WTC11 (cell line): ENCODE measurements around the gene OBSL1. TPM values are rescaled to one million over a fixed set of nuclear protein-coding genes. Genes with fewer than 3 reads are reported as not detected.

Source experiments
- ATAC-seq: fragments of 200-7000 bp; cut with Tn5 transposase; 2 replicates; pipeline ENCODE4 v1.10.0; 2021; ENCODE audit warnings: mild to moderate bottlenecking, moderate library complexity
- CTCF ChIA-PET: fragments of 300-600 bp; sonication (Branson Sonifier 250); formaldehyde crosslinking; loops from one replicate; lab custom pipeline; 2021; ENCODE audit warnings: antibody characterized with exemption; lab: Charles Lee
- POLR2A ChIA-PET: fragments of 350-600 bp; sonication (Branson Sonifier 250); formaldehyde crosslinking; loops from one replicate; lab custom pipeline; 2021; ENCODE audit warnings: antibody characterized with exemption; lab: Charles Lee
- DNase-seq: peaks from one replicate; pipeline ENCODE4 v3.0.0; 2021; ENCODE audit warnings: low spot score
- H3K27ac Mint-ChIP-seq: 2 replicates; pipeline ENCODE4 v1.8.0; 2021; ENCODE audit warnings: mixed read lengths
- H3K27me3 Mint-ChIP-seq: 2 replicates; pipeline ENCODE4 v1.8.0; 2021; ENCODE audit warnings: low read depth, mild to moderate bottlenecking, moderate library complexity, mixed read lengths
- H3K36me3 Mint-ChIP-seq: 2 replicates; pipeline ENCODE4 v1.8.0; 2021; ENCODE audit warnings: mixed read lengths
- H3K4me1 Mint-ChIP-seq: 2 replicates; pipeline ENCODE4 v1.8.0; 2022; ENCODE audit warnings: mixed read lengths
- H3K4me3 Mint-ChIP-seq: 2 replicates; pipeline ENCODE4 v1.8.0; 2021; ENCODE audit warnings: mild to moderate bottlenecking, moderate library complexity, mixed read lengths
- H3K9me3 Mint-ChIP-seq: 2 replicates; pipeline ENCODE4 v1.8.0; 2021; ENCODE audit warnings: mixed read lengths
- FOXJ3 ChIP-seq: sonication (generic); formaldehyde crosslinking; IDR thresholded peaks from 2 replicates; pipeline ENCODE4 v1.9.0; 2021; ENCODE audit warnings: missing genetic modification reagents, mild to moderate bottlenecking, borderline replicate concordance
- FOXK1 ChIP-seq: sonication (generic); formaldehyde crosslinking; IDR thresholded peaks from 2 replicates; pipeline ENCODE4 v1.8.0; 2022; ENCODE audit warnings: mild to moderate bottlenecking, moderate library complexity, missing genetic modification reagents
- FOXP1 ChIP-seq: sonication (generic); formaldehyde crosslinking; IDR thresholded peaks from 2 replicates; pipeline ENCODE4 v1.8.0; 2022; ENCODE audit warnings: missing genetic modification reagents, mild to moderate bottlenecking, moderate library complexity, borderline replicate concordance
- IRF2 ChIP-seq: sonication (generic); formaldehyde crosslinking; IDR thresholded peaks from 2 replicates; pipeline ENCODE4 v1.8.0; 2022; ENCODE audit warnings: low read depth, missing genetic modification reagents, borderline replicate concordance
- JAZF1 ChIP-seq: fragments of 250-450 bp; sonication (Bioruptor Pico); IDR thresholded peaks from 2 replicates; pipeline ENCODE4 v1.9.0; 2021; ENCODE audit warnings: moderate library complexity, mild to moderate bottlenecking, inconsistent platforms
- MYBL2 ChIP-seq: sonication (generic); formaldehyde crosslinking; IDR thresholded peaks from 2 replicates; pipeline ENCODE4 v1.8.1; 2023; ENCODE audit warnings: mild to moderate bottlenecking, moderate library complexity, missing genetic modification reagents
- TEAD4 ChIP-seq: sonication (generic); formaldehyde crosslinking; IDR thresholded peaks from 2 replicates; pipeline ENCODE4 v1.8.0; 2022; ENCODE audit warnings: mild to moderate bottlenecking, missing genetic modification reagents
- TP53 ChIP-seq: sonication (generic); formaldehyde crosslinking; IDR thresholded peaks from 2 replicates; pipeline ENCODE4 v1.8.1; 2023; ENCODE audit warnings: mild to moderate bottlenecking, missing genetic modification reagents
- ZNF138 ChIP-seq: sonication (generic); formaldehyde crosslinking; conservative IDR thresholded peaks from 2 replicates; pipeline ENCODE4 v1.8.1; 2022; ENCODE audit warnings: mild to moderate bottlenecking, moderate library complexity, missing genetic modification reagents
- ZNF232 ChIP-seq: sonication (generic); formaldehyde crosslinking; IDR thresholded peaks from 2 replicates; pipeline ENCODE4 v1.8.0; 2022; ENCODE audit warnings: mild to moderate bottlenecking, missing genetic modification reagents
- ZNF263 ChIP-seq: sonication (generic); formaldehyde crosslinking; IDR thresholded peaks from 2 replicates; pipeline ENCODE4 v1.8.1; 2022; ENCODE audit warnings: low read depth, mild to moderate bottlenecking, moderate library complexity, missing genetic modification reagents
- ZNF423 ChIP-seq: fragments of 250-450 bp; sonication (Bioruptor Pico); IDR thresholded peaks from 2 replicates; pipeline ENCODE4 v2.1.2; 2022; ENCODE audit warnings: mild to moderate bottlenecking, moderate library complexity
- ZNF671 ChIP-seq: fragments of 250-450 bp; sonication (Bioruptor Pico); IDR thresholded peaks from 2 replicates; pipeline ENCODE4 v1.8.0; 2021; ENCODE audit warnings: mild to moderate bottlenecking
- total RNA-seq: library from RNA; stranded (reverse); gene quantifications from 3 replicates; pipeline ENCODE4 v1.2.3, GENCODE V29; 2021
- TF ChIP-seq, protein P1 (sequence below): fragments of 250-450 bp; sonication (Bioruptor Pico); IDR thresholded peaks from 2 replicates; pipeline ENCODE4 v1.9.0; 2021; ENCODE audit warnings: mild to moderate bottlenecking
- TF ChIP-seq, protein P2 (sequence below): sonication (generic); formaldehyde crosslinking; IDR thresholded peaks from 2 replicates; pipeline ENCODE4 v1.8.0; 2023; ENCODE audit warnings: mild to moderate bottlenecking, missing genetic modification reagents
- TF ChIP-seq, protein P3 (sequence below): sonication (generic); formaldehyde crosslinking; IDR thresholded peaks from 2 replicates; pipeline ENCODE4 v1.8.1; 2023; ENCODE audit warnings: mild to moderate bottlenecking, missing genetic modification reagents
- TF ChIP-seq, protein P4 (sequence below): sonication (generic); formaldehyde crosslinking; IDR thresholded peaks from 2 replicates; pipeline ENCODE4 v1.8.1; 2022; ENCODE audit warnings: mild to moderate bottlenecking, moderate library complexity, missing genetic modification reagents
- TF ChIP-seq, protein P5 (sequence below): sonication (generic); formaldehyde crosslinking; IDR thresholded peaks from 2 replicates; pipeline ENCODE4 v1.8.1; 2023; ENCODE audit warnings: mild to moderate bottlenecking, missing genetic modification reagents, borderline replicate concordance
- TF ChIP-seq, protein P6 (sequence below): sonication (generic); formaldehyde crosslinking; IDR thresholded peaks from 2 replicates; pipeline ENCODE4 v1.8.1; 2022; ENCODE audit warnings: low read depth, missing genetic modification reagents, borderline replicate concordance
- TF ChIP-seq, protein P7 (sequence below): sonication (generic); formaldehyde crosslinking; IDR thresholded peaks from 2 replicates; pipeline ENCODE4 v1.8.1; 2022; ENCODE audit warnings: mild to moderate bottlenecking, missing genetic modification reagents, moderate library complexity, borderline replicate concordance
- TF ChIP-seq, protein P8 (sequence below): sonication (generic); formaldehyde crosslinking; IDR thresholded peaks from 2 replicates; pipeline ENCODE4 v1.8.0; 2022; ENCODE audit warnings: mild to moderate bottlenecking, missing genetic modification reagents

The OBSL1 gene
- total RNA-seq, 1 experiment from 2014 or later = 159 TPM

DNA sequence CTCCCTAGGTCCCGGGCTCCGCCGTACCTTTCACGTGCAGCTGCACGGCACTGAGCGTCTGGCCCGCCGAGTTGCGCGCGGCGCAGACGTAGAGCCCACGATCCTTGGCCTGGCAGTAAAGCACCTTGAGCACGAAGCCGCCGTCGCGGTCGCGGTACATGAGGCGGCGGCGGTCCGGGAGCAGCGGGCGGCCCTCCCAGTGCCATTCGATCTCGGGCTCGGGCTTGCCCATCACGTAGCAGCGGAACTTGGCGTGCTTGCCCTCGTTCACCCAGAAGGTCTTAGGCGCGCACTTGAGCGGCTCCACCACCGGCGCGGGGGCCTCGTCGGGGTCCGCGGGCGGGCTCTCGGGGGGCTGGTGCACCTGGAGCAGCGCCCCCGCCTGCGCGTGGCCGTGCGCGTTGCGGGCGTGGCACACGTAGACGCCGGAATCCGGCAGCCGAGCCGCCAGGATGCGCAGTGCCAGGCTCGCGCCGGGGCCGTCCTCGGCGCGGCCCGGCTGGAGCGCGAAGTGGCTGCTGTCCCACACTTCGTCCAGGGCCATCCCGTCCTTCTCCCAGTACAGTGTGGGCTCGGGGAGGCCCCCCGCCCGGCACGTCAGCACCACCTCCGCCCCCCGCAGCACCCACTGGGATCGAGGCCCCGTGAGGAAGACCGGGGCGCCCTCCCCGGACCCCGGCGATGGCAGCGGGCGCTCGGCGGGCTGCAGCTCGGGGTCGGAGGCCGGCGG is 980 bp downstream of the OBSL1 start:
- peaks cover 62% of the 10 kb centered on the region for H3K4me1 Mint-ChIP-seq
- peaks cover 17% of the 10 kb centered on the region for H3K27me3 Mint-ChIP-seq
- ATAC-seq (peak; percentile 1), DNase-seq (peak; percentile 44)
- no peak overlapping the region for H3K27ac Mint-ChIP-seq
- no peaks in the 10 kb centered on the region for H3K9me3 Mint-ChIP-seq
- ChIA-PET POLR2A (interaction anchor here (1.5 to 1.9 kb wide), 4 partner anchors 9 to 33 kb away, joined by 3 to 29 read pairs (median 16); partner anchors contain the start of gene STK11IP), CTCF (interaction anchor here (0.5 to 4.8 kb wide), 8 partner anchors 9 to 75 kb away, joined by 3 to 66 read pairs (median 8); partner anchors contain the start of genes CHPF and STK11IP)
- H3K4me3 Mint-ChIP-seq = peak overlapping the region; percentile 73
- H3K36me3 Mint-ChIP-seq = peaks cover 35% of the 10 kb centered on the region
- TF ChIP-seq FOXP1 (CRISPR knock-in tag) (peak; percentile 92), IRF2 (CRISPR knock-in tag) (0 out of 2 replicates have a peak, but pooled peaks have one; percentile 28), ZNF138 (CRISPR knock-in tag) (peak; percentile 47; the same call in 1 of the 2 replicates), ZNF423 (no peak), ZNF671 (CRISPR knock-in tag) (no peak), MYBL2 (peak; percentile 86), ZNF232 (CRISPR knock-in tag) (no peak), JAZF1 (CRISPR knock-in tag) (no peak), FOXJ3 (no peak), TEAD4 (no peak), FOXK1 (CRISPR knock-in tag) (0 out of 2 replicates have a peak, but pooled peaks have one; percentile 35), ZNF263 (CRISPR knock-in tag) (no peak; the same call in none of the 2 replicates), TP53 (peak; percentile 17; the same call in 1 of the 2 replicates)
- TF ChIP-seq, protein P1, sequence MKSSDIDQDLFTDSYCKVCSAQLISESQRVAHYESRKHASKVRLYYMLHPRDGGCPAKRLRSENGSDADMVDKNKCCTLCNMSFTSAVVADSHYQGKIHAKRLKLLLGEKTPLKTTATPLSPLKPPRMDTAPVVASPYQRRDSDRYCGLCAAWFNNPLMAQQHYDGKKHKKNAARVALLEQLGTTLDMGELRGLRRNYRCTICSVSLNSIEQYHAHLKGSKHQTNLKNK (CRISPR knock-in tag) = no peak
- TF ChIP-seq, protein P2, sequence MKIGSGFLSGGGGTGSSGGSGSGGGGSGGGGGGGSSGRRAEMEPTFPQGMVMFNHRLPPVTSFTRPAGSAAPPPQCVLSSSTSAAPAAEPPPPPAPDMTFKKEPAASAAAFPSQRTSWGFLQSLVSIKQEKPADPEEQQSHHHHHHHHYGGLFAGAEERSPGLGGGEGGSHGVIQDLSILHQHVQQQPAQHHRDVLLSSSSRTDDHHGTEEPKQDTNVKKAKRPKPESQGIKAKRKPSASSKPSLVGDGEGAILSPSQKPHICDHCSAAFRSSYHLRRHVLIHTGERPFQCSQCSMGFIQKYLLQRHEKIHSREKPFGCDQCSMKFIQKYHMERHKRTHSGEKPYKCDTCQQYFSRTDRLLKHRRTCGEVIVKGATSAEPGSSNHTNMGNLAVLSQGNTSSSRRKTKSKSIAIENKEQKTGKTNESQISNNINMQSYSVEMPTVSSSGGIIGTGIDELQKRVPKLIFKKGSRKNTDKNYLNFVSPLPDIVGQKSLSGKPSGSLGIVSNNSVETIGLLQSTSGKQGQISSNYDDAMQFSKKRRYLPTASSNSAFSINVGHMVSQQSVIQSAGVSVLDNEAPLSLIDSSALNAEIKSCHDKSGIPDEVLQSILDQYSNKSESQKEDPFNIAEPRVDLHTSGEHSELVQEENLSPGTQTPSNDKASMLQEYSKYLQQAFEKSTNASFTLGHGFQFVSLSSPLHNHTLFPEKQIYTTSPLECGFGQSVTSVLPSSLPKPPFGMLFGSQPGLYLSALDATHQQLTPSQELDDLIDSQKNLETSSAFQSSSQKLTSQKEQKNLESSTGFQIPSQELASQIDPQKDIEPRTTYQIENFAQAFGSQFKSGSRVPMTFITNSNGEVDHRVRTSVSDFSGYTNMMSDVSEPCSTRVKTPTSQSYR (CRISPR knock-in tag) = peak; percentile 59; the same call in 1 of the 2 replicates
- TF ChIP-seq, protein P3, sequence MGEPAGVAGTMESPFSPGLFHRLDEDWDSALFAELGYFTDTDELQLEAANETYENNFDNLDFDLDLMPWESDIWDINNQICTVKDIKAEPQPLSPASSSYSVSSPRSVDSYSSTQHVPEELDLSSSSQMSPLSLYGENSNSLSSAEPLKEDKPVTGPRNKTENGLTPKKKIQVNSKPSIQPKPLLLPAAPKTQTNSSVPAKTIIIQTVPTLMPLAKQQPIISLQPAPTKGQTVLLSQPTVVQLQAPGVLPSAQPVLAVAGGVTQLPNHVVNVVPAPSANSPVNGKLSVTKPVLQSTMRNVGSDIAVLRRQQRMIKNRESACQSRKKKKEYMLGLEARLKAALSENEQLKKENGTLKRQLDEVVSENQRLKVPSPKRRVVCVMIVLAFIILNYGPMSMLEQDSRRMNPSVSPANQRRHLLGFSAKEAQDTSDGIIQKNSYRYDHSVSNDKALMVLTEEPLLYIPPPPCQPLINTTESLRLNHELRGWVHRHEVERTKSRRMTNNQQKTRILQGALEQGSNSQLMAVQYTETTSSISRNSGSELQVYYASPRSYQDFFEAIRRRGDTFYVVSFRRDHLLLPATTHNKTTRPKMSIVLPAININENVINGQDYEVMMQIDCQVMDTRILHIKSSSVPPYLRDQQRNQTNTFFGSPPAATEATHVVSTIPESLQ (CRISPR knock-in tag) = no peak
- TF ChIP-seq, protein P4, sequence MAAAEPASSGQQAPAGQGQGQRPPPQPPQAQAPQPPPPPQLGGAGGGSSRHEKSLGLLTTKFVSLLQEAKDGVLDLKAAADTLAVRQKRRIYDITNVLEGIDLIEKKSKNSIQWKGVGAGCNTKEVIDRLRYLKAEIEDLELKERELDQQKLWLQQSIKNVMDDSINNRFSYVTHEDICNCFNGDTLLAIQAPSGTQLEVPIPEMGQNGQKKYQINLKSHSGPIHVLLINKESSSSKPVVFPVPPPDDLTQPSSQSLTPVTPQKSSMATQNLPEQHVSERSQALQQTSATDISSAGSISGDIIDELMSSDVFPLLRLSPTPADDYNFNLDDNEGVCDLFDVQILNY = peak; percentile 79; the same call in 1 of the 2 replicates
- TF ChIP-seq, protein P5, sequence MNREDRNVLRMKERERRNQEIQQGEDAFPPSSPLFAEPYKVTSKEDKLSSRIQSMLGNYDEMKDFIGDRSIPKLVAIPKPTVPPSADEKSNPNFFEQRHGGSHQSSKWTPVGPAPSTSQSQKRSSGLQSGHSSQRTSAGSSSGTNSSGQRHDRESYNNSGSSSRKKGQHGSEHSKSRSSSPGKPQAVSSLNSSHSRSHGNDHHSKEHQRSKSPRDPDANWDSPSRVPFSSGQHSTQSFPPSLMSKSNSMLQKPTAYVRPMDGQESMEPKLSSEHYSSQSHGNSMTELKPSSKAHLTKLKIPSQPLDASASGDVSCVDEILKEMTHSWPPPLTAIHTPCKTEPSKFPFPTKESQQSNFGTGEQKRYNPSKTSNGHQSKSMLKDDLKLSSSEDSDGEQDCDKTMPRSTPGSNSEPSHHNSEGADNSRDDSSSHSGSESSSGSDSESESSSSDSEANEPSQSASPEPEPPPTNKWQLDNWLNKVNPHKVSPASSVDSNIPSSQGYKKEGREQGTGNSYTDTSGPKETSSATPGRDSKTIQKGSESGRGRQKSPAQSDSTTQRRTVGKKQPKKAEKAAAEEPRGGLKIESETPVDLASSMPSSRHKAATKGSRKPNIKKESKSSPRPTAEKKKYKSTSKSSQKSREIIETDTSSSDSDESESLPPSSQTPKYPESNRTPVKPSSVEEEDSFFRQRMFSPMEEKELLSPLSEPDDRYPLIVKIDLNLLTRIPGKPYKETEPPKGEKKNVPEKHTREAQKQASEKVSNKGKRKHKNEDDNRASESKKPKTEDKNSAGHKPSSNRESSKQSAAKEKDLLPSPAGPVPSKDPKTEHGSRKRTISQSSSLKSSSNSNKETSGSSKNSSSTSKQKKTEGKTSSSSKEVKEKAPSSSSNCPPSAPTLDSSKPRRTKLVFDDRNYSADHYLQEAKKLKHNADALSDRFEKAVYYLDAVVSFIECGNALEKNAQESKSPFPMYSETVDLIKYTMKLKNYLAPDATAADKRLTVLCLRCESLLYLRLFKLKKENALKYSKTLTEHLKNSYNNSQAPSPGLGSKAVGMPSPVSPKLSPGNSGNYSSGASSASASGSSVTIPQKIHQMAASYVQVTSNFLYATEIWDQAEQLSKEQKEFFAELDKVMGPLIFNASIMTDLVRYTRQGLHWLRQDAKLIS (CRISPR knock-in tag) = peak; percentile 34; the same call in 1 of the 2 replicates
- TF ChIP-seq, protein P6, sequence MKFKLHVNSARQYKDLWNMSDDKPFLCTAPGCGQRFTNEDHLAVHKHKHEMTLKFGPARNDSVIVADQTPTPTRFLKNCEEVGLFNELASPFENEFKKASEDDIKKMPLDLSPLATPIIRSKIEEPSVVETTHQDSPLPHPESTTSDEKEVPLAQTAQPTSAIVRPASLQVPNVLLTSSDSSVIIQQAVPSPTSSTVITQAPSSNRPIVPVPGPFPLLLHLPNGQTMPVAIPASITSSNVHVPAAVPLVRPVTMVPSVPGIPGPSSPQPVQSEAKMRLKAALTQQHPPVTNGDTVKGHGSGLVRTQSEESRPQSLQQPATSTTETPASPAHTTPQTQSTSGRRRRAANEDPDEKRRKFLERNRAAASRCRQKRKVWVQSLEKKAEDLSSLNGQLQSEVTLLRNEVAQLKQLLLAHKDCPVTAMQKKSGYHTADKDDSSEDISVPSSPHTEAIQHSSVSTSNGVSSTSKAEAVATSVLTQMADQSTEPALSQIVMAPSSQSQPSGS = no peak
- TF ChIP-seq, protein P7, sequence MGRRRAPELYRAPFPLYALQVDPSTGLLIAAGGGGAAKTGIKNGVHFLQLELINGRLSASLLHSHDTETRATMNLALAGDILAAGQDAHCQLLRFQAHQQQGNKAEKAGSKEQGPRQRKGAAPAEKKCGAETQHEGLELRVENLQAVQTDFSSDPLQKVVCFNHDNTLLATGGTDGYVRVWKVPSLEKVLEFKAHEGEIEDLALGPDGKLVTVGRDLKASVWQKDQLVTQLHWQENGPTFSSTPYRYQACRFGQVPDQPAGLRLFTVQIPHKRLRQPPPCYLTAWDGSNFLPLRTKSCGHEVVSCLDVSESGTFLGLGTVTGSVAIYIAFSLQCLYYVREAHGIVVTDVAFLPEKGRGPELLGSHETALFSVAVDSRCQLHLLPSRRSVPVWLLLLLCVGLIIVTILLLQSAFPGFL = no peak
- TF ChIP-seq, protein P8, sequence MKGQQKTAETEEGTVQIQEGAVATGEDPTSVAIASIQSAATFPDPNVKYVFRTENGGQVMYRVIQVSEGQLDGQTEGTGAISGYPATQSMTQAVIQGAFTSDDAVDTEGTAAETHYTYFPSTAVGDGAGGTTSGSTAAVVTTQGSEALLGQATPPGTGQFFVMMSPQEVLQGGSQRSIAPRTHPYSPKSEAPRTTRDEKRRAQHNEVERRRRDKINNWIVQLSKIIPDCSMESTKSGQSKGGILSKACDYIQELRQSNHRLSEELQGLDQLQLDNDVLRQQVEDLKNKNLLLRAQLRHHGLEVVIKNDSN (CRISPR knock-in tag) = peak; percentile 16; the same call in 1 of the 2 replicates
